Fibroblast of mammary gland (primary cell): ENCODE measurements around the gene JAM3.

Experiments
- DNase-seq: peaks from one replicate; pipeline ENCODE4 v3.0.0-alpha.2; 2010; ENCODE audit warnings: low read depth
- H3K4me3 ChIP-seq: 2 replicates; pipeline ENCODE4 v1.5.1; 2011; ENCODE audit warnings: low read depth, mild to moderate bottlenecking, low read length, moderate library complexity; ENCODE audit not compliant: control insufficient read depth
- TF ChIP-seq, protein P1 (sequence below): conservative IDR thresholded peaks from 2 replicates; pipeline ENCODE4 v1.5.1; 2011; ENCODE audit warnings: low read depth, low read length, inconsistent platforms; ENCODE audit not compliant: control insufficient read depth, insufficient read depth

Gene JAM3

DNA sequence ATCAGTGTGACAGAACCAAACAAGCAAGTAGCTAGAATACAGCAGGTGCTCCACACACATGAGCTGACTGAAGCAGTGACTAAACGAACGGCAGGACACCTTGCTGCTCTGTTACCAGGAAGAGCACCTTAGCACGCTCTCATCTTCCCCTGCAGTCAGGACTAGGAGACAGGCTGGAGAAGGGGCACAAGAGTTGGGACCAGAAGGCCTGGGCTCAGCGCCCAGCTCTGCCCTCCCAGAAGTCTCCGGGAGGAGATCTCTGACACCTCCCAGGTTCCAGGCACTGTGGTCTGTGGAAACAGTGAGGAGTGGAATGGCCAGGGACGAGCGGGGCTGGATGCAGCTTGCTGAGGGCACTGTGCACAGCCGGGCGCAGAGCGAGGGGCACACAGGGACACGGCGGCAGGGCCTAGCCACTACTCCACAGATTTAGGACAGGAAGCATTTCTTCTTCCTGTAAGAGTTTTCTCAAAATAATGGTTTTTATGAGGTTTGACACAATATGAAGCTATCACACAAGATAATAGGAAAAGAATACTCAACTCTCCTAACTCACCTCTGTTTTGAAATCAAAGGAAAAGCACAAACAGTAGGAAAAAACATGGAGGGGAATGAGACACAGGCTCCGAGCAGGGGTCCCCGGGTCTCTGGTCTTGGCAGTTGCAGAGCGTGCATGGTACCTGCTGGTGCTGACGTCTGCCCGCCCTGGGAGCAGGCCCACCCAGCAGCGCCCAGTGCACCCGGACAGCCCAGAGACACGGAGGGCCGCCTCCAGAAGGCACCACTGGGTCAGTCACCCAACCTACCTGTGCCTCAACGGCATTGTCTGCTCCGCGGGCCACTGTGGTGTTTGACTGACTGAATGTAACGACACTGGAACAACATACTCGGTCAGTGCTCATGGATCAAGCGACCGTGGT, 87.3 kb downstream of the JAM3 start:
- H3K4me3 ChIP-seq, result no peak overlapping the region
- no peak for DNase-seq
- TF ChIP-seq, protein P1, sequence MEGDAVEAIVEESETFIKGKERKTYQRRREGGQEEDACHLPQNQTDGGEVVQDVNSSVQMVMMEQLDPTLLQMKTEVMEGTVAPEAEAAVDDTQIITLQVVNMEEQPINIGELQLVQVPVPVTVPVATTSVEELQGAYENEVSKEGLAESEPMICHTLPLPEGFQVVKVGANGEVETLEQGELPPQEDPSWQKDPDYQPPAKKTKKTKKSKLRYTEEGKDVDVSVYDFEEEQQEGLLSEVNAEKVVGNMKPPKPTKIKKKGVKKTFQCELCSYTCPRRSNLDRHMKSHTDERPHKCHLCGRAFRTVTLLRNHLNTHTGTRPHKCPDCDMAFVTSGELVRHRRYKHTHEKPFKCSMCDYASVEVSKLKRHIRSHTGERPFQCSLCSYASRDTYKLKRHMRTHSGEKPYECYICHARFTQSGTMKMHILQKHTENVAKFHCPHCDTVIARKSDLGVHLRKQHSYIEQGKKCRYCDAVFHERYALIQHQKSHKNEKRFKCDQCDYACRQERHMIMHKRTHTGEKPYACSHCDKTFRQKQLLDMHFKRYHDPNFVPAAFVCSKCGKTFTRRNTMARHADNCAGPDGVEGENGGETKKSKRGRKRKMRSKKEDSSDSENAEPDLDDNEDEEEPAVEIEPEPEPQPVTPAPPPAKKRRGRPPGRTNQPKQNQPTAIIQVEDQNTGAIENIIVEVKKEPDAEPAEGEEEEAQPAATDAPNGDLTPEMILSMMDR, result no peak

DNA sequence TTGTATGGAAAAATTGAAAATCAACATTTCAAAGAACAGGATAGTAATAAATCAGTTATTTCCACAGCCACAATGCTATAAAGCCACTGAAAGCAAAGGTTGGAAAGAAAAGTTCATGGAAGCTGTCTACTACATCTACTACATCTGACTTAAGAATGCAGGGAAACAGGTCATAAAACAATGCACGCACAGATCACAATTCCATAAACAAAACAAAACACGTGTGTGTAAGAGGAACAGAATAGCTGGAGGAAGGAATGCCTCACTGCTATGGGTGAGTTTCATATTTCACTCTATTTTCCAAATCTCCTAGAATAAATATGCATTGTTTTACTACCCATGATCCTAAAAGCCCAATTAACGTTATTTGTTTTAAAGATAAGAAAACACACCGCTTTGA, 88.6 kb downstream of the JAM3 start:
- no peak for DNase-seq
- H3K4me3 ChIP-seq, result no peak overlapping the region
- TF ChIP-seq, protein P1, result no peak

DNA sequence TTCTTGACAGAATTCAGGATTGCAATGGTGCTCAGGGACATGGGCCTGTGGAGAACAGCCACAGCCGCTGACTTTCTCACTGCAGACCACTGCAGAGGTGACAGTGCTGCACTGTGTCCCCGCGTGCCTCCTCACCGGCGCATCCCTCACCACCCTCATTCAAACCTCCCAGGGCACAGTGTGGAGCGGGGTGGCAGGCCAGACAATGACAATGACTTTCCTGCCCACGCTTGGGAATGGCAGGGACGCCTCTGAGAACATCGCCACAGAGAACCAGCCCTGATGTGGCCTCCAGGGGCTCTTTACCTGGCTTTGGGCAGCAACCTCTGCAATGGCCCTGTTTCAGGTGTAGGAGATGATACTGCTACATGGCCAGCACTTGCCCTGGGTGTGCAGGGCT, 89.2 kb downstream of the JAM3 start:
- DNase-seq, result no peak
- H3K4me3 ChIP-seq, result no peak overlapping the region
- TF ChIP-seq, protein P1, result no peak

DNA sequence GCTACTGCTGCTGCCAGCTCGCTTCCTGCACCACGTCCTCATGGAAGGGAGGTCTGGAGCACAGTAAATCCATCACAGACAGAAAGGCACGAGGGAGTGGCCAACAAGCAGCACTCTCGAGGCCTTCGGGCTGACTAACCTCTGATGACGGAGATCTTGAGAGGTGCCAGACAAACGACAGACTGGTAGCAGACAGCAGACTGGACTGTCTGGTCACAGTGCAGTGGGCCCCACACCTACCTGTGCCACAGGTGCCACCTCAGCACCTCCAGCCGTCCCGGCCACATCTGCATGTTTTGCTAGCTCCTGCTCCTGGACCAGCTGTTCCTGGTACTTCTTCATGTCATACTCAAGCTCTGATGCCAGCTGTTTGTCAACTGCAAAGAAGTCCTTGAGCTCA, 90.8 kb downstream of the JAM3 start:
- no peak for DNase-seq
- no peak overlapping the region for H3K4me3 ChIP-seq
- TF ChIP-seq, protein P1, result no peak

DNA sequence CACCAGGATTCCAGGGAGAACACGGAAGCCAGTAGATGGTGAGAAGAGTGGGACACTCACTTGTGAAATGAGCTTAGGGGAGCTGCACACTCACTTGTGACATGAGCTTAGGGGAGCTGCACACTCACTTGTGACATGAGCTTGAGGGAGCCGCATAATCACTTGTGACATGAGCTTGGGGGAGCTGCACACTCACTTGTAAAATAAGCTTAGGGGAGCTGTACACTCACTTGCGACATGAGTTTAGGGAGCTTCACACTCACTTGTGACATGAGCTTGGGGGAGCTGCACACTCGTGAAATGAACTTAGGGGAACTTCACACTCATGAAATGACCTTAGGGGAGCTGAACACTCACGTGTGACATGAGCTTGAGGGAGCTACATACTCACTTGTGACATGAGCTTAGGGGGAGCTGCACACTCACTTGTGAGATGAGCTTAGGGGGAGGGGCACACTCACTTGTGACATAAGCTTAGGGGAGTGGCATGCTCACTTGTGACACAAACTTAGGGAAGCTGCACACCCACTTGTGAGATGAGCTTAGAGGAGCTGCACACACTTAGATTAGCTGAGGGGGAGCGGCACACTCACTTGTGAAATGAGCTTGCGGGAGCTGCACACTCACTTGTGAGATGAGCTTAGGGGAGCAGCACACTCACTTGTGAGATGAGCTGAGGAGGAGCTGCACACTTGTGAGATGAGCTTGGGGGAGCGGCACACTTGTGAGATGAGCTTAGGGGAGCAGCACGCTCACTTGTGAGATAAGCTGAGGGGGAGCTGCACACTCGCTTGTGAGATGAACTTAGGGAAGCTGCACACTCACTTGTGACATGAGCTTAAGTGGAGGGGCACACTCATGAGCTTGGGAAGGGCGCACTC, 95.9 kb downstream of the JAM3 start:
- H3K4me3 ChIP-seq, result no peak overlapping the region
- TF ChIP-seq, protein P1, result no peak
- no peak for DNase-seq

DNA sequence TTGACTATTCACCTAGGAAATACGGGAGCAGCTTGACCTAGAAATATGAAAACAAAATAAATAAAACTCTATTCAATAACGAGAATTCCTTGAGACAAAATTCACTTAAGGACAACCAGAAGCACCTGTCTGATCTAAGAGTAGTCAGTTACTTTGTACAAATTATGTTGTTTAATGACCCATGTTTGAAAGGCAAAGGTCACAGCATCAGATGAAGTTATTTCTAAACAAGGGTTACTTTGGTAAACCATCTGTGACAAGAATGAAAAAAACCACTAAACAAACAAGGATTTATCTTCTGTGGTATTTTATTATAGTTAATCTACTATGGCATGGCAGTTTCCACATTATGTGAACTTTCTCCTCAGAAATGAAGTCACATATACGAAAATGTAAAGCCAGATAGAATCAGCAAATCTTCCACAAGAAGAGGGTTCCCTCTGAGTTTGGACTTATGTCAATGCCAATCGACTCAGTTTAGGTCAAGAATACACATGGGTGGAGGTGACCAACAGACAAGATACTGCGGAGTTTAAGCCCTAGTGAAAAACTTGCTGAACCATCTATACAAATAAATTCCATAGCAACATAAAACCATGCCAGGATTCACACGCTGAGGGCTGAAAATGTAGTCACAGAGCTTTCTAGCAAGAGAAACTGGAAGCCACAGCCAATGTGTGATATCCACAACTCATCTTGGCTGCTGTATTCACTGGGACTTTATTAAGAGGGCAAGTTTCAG, 101.5 kb downstream of the JAM3 start:
- no peak for DNase-seq
- TF ChIP-seq, protein P1, result no peak
- H3K4me3 ChIP-seq, result no peak overlapping the region
